Calu3 (cell line): ENCODE results near the gene COBLL1. TPM values are rescaled to one million over a fixed set of nuclear protein-coding genes. Genes with fewer than 3 reads are reported as not detected.

Source experiments
- BruUV-seq: library from RNA; stranded (reverse); fragments of 400-500 nt; replicated peaks from 2 replicates; lab custom pipeline; 2021; lab: Mats Ljungman, UMichigan
- CTCF ChIA-PET: fragments of 300-600 bp; sonication (Branson Sonifier 250); formaldehyde crosslinking; loops from one replicate; lab custom pipeline; 2022; ENCODE audit warnings: antibody characterized with exemption; lab: Charles Lee
- DNase-seq: peaks from one replicate; pipeline ENCODE4 v3.0.0; 2022
- H3K27ac Mint-ChIP-seq: one replicate; pipeline ENCODE4 v1.8.0; 2022; ENCODE audit warnings: mixed read lengths; ENCODE audit not compliant: unreplicated experiment
- H3K27me3 Mint-ChIP-seq: one replicate; pipeline ENCODE4 v1.8.0; 2022; ENCODE audit warnings: mixed read lengths; ENCODE audit not compliant: unreplicated experiment
- H3K36me3 Mint-ChIP-seq: one replicate; pipeline ENCODE4 v1.8.0; 2022; ENCODE audit warnings: mild to moderate bottlenecking, moderate library complexity, mixed read lengths; ENCODE audit not compliant: insufficient read depth, unreplicated experiment
- H3K4me1 Mint-ChIP-seq: one replicate; pipeline ENCODE4 v1.8.0; 2022; ENCODE audit warnings: mild to moderate bottlenecking, low read depth, mixed read lengths; ENCODE audit not compliant: unreplicated experiment
- H3K4me3 Mint-ChIP-seq: one replicate; pipeline ENCODE4 v1.8.0; 2022; ENCODE audit warnings: mild to moderate bottlenecking, low read depth, moderate library complexity, mixed read lengths; ENCODE audit not compliant: unreplicated experiment
- H3K9me3 Mint-ChIP-seq: one replicate; pipeline ENCODE4 v1.8.0; 2022; ENCODE audit warnings: low read depth, mixed read lengths; ENCODE audit not compliant: unreplicated experiment
- intact Hi-C: fragments of 100-400 bp; cut with micrococcal nuclease; formaldehyde crosslinking; loops from one replicate; pipeline ENCODE4 v1.10.0; 2022; ENCODE audit not compliant: unreplicated experiment
- total RNA-seq: library from RNA; stranded (reverse); gene quantifications from 2 replicates; pipeline ENCODE4 v1.2.3, GENCODE V29; 2022
- TF ChIP-seq, protein P1 (sequence below): fragments of 200-600 bp; IDR thresholded peaks from one replicate; pipeline ENCODE4 v1.8.0; 2022; ENCODE audit warnings: antibody characterized with exemption; ENCODE audit not compliant: unreplicated experiment

Gene COBLL1
- total RNA-seq, 1 experiment from 2014 or later: 44.9 TPM

DNA sequence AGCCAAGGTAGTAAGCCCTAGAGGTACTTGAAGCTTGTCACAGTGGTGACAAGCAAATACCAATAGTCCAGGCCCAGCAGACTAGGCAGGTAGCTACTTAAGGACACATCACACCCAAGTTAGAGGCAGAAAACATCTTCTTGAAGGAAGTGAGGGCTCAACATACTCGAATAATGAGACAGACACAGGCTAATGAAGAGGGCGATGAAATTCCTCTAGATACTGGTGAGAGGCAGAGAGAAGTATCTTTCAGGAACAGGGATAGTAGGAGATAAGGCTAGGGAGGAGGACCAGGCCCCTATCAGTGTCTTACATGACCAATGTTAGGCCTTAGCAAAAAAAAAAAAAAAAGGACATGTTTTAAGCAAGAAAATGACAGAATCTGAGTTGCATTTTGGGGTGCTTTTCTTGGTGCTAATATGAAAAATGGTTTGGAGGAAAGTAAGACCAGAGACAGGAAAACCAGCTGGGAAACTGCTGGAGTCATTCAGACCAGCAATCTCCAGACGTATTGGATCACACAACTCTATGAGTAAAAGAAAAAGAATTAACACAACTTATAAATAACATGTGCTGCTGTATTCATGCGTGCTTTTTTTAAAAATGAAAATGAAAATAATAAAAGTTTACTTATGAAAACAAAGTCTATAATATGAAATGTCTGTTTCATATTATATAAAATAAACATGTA lies 37.7 kb downstream of the COBLL1 start:
- DNase-seq: no peak
- BruUV-seq: no TSS peak
- H3K27me3 Mint-ChIP-seq: no peaks in the 10 kb centered on the region
- intact Hi-C loops: no loop called here
- TF ChIP-seq, protein P1, sequence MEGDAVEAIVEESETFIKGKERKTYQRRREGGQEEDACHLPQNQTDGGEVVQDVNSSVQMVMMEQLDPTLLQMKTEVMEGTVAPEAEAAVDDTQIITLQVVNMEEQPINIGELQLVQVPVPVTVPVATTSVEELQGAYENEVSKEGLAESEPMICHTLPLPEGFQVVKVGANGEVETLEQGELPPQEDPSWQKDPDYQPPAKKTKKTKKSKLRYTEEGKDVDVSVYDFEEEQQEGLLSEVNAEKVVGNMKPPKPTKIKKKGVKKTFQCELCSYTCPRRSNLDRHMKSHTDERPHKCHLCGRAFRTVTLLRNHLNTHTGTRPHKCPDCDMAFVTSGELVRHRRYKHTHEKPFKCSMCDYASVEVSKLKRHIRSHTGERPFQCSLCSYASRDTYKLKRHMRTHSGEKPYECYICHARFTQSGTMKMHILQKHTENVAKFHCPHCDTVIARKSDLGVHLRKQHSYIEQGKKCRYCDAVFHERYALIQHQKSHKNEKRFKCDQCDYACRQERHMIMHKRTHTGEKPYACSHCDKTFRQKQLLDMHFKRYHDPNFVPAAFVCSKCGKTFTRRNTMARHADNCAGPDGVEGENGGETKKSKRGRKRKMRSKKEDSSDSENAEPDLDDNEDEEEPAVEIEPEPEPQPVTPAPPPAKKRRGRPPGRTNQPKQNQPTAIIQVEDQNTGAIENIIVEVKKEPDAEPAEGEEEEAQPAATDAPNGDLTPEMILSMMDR: no peak
- H3K36me3 Mint-ChIP-seq: no peaks in the 10 kb centered on the region
- peaks cover 9% of the 10 kb centered on the region for H3K4me1 Mint-ChIP-seq
- CTCF ChIA-PET: interaction anchor here (0.7 kb wide), 1 partner anchor 1324 kb away, joined by 3 read pairs; no protein-coding TSS in a partner anchor
- H3K9me3 Mint-ChIP-seq: no peaks in the 10 kb centered on the region
- no peak overlapping the region for H3K4me3 Mint-ChIP-seq
- peak overlapping the region; percentile 43 for H3K27ac Mint-ChIP-seq

DNA sequence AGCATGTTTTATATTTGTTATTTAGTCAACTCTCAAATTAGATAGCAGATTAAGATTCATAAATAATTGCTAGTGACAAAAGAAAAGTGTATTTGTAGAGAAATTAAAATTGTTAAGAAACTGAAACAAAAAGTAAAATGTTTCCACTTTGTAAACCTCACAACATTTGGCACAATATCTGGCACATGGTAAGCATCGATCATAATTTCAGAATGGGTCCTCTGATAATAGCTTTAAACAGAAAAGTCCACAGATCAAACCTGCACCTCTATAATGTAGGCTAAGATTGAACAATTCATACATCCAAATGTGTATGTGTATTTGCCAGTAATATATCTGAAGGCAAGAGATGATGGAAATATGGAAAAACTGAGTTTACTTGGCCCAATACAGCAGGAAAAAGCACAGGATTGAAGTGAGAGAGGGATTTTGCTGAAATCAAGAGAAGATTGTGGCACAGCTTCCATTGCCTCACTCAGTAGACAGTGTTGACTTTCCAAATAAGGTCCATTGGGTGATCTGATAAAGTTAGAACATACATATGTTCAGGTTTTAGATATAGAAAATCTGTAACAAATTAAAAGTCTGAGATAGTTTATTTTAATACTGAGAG lies 39.4 kb downstream of the COBLL1 start:
- Mint-ChIP-seq H3K4me1 (peaks cover 9% of the 10 kb centered on the region), H3K27ac (no peak overlapping the region), H3K9me3 (no peaks in the 10 kb centered on the region), H3K27me3 (no peaks in the 10 kb centered on the region), H3K4me3 (no peak overlapping the region), H3K36me3 (no peaks in the 10 kb centered on the region)
- intact Hi-C loops: no loop called here
- BruUV-seq: no TSS peak
- TF ChIP-seq, protein P1: no peak
- DNase-seq: no peak
- CTCF ChIA-PET: no interaction called here

DNA sequence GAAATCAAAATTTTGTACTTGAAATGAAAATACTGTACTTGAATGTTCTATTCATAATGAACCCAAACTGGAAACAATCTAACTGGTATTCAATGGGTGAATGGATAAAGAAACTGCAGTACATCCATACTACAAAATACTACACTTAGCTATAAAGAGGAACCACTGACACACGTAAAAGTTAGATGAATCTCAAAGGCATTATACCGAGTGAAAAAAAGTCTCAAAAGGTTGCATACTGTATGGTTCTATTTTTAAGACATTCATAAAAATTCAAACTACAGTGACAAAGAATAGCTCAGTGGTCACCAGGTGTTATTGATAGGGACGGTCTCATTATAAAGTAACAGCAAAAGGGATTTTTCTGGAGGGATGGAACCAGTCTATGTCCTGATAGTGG lies 41.1 kb downstream of the COBLL1 start:
- Mint-ChIP-seq H3K4me1 (peaks cover 9% of the 10 kb centered on the region), H3K27ac (no peak overlapping the region), H3K36me3 (no peaks in the 10 kb centered on the region), H3K9me3 (no peaks in the 10 kb centered on the region), H3K4me3 (no peak overlapping the region), H3K27me3 (no peaks in the 10 kb centered on the region)
- TF ChIP-seq, protein P1: no peak
- intact Hi-C loops: no loop called here
- CTCF ChIA-PET: interaction anchor here (1.3 kb wide), 1 partner anchor 13 kb away, joined by 3 read pairs; no protein-coding TSS in a partner anchor
- no TSS peak for BruUV-seq
- no peak for DNase-seq

DNA sequence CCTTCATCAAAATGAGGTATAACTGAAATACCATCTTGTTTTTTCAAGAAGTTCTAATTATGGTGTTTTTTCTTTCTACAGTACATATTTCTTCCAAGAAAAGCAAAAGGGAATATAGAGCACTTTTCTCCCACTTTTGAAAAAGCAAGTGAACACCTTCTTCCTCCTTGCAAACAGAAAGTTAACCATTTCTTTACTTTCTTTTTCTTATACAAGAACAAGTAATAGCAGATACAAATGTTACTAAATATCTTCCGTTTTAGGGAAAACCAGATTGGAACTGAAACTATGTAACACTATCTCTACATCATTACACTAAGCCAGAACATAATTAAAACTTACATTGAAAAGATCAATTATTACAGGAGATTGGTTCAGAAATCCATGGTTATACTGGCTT lies 44.0 kb downstream of the COBLL1 start:
- peaks cover 18% of the 10 kb centered on the region for H3K4me1 Mint-ChIP-seq
- intact Hi-C loops: no loop called here

More for the DNA sequence above, 44.0 kb downstream of the COBLL1 start:
- Mint-ChIP-seq H3K9me3 (no peaks in the 10 kb centered on the region), H3K27ac (no peak overlapping the region), H3K27me3 (no peaks in the 10 kb centered on the region), H3K36me3 (no peaks in the 10 kb centered on the region), H3K4me3 (no peak overlapping the region)
- no TSS peak for BruUV-seq
- DNase-seq: no peak
- TF ChIP-seq, protein P1: no peak
- CTCF ChIA-PET: interaction anchor here (0.6 kb wide), 1 partner anchor 22 kb away, joined by 4 read pairs; no protein-coding TSS in a partner anchor
